Nephron (organoid): ENCODE measurements around the gene FBXO8.

ENCODE experiments used
- H3K27ac Mint-ChIP-seq, 3 experiments: 2 replicates each; pipeline ENCODE4 v1.8.0; 2020; ENCODE audit warnings: mixed read lengths in 3 of 3, mild to moderate bottlenecking in 2 of 3, moderate library complexity in 1 of 3
- H3K27me3 Mint-ChIP-seq: 2 replicates; pipeline ENCODE4 v1.8.0; 2021; ENCODE audit warnings: low read depth, mild to moderate bottlenecking, moderate library complexity, mixed read lengths
- H3K36me3 Mint-ChIP-seq: 2 replicates; pipeline ENCODE4 v1.8.0; 2020; ENCODE audit warnings: low read depth, mixed read lengths
- H3K4me1 Mint-ChIP-seq: 2 replicates; pipeline ENCODE4 v1.8.0; 2020; ENCODE audit warnings: mixed read lengths
- H3K4me3 Mint-ChIP-seq, 3 experiments: 2 replicates each; pipeline ENCODE4 v1.8.0; 2020; ENCODE audit warnings: mild to moderate bottlenecking in 3 of 3, mixed read lengths in 3 of 3, moderate library complexity in 2 of 3
- H3K9me3 Mint-ChIP-seq: 2 replicates; pipeline ENCODE4 v1.8.0; 2020; ENCODE audit warnings: mixed read lengths
- CTCF ChIP-seq, 3 experiments: fragments of 200-600 bp; sonication (generic); IDR thresholded peaks; one replicate each; pipeline ENCODE4 v1.5.0; 2021; ENCODE audit warnings: antibody characterized with exemption in 3 of 3; ENCODE audit not compliant: unreplicated experiment in 3 of 3

FBXO8 gene

GRCh38 chr4:174279433-174280155 lies 3.9 kb downstream of the FBXO8 start:
- Mint-ChIP-seq H3K4me3 (peak overlapping the region in 1 of 3 experiments; percentile 75), H3K36me3 (peaks cover 17% of the 10 kb centered on the region), H3K4me1 (peaks cover 24% of the 10 kb centered on the region), H3K27ac (no peak overlapping the region), H3K9me3 (peaks cover 5% of the 10 kb centered on the region), H3K27me3 (no peaks in the 10 kb centered on the region)
- TF ChIP-seq CTCF (IDR thresholded peaks at IDR 0.05; ENCODE audit: unreplicated experiment in 3 of 3): no peak

- no peaks in the 10 kb centered on the region for H3K27me3 Mint-ChIP-seq
- H3K4me1 Mint-ChIP-seq: peaks cover 20% of the 10 kb centered on the region
- no peak for TF ChIP-seq CTCF (IDR thresholded peaks at IDR 0.05; ENCODE audit: unreplicated experiment in 3 of 3)
- H3K27ac Mint-ChIP-seq: no peak overlapping the region
- no peak overlapping the region for H3K4me3 Mint-ChIP-seq
- H3K36me3 Mint-ChIP-seq: peaks cover 17% of the 10 kb centered on the region
- peaks cover 5% of the 10 kb centered on the region for H3K9me3 Mint-ChIP-seq
These were observed 5.0 kb downstream of the FBXO8 start for GRCh38 chr4:174278467-174278866.

GRCh38 chr4:174277433-174277832 lies 6.0 kb downstream of the FBXO8 start:
- peaks cover 13% of the 10 kb centered on the region for H3K4me1 Mint-ChIP-seq
- no peak for TF ChIP-seq CTCF (IDR thresholded peaks at IDR 0.05; ENCODE audit: unreplicated experiment in 3 of 3)
- peaks cover 17% of the 10 kb centered on the region for H3K36me3 Mint-ChIP-seq
- H3K9me3 Mint-ChIP-seq: peaks cover 5% of the 10 kb centered on the region
- H3K27me3 Mint-ChIP-seq: no peaks in the 10 kb centered on the region
- H3K4me3 Mint-ChIP-seq: no peak overlapping the region
- no peak overlapping the region for H3K27ac Mint-ChIP-seq

GRCh38 chr4:174275101-174275500 lies 8.4 kb downstream of the FBXO8 start:
- H3K36me3 Mint-ChIP-seq: peaks cover 12% of the 10 kb centered on the region
- no peak overlapping the region for H3K4me3 Mint-ChIP-seq
- no peaks in the 10 kb centered on the region for H3K4me1 Mint-ChIP-seq
- H3K9me3 Mint-ChIP-seq: peaks cover 5% of the 10 kb centered on the region
- no peak overlapping the region for H3K27ac Mint-ChIP-seq
- H3K27me3 Mint-ChIP-seq: no peaks in the 10 kb centered on the region
- no peak for TF ChIP-seq CTCF (IDR thresholded peaks at IDR 0.05; ENCODE audit: unreplicated experiment in 3 of 3)

- peaks cover 5% of the 10 kb centered on the region for H3K36me3 Mint-ChIP-seq
- H3K27ac Mint-ChIP-seq: no peak overlapping the region
- no peaks in the 10 kb centered on the region for H3K4me1 Mint-ChIP-seq
- H3K27me3 Mint-ChIP-seq: no peaks in the 10 kb centered on the region
- H3K9me3 Mint-ChIP-seq: peaks cover 4% of the 10 kb centered on the region
- H3K4me3 Mint-ChIP-seq: no peak overlapping the region
- TF ChIP-seq CTCF (IDR thresholded peaks at IDR 0.05; ENCODE audit: unreplicated experiment in 3 of 3): no peak
These were observed 9.0 kb downstream of the FBXO8 start for GRCh38 chr4:174274436-174274835.

- no peaks in the 10 kb centered on the region for H3K9me3 Mint-ChIP-seq
- H3K27ac Mint-ChIP-seq: no peak overlapping the region
- no peak for TF ChIP-seq CTCF (IDR thresholded peaks at IDR 0.05; ENCODE audit: unreplicated experiment in 3 of 3)
These were observed 9.5 kb downstream of the FBXO8 start for GRCh38 chr4:174273930-174274329.

More at GRCh38 chr4:174273930-174274329, 9.5 kb downstream of the FBXO8 start:
- Mint-ChIP-seq H3K4me3 (no peak overlapping the region), H3K27me3 (no peaks in the 10 kb centered on the region), H3K4me1 (no peaks in the 10 kb centered on the region), H3K36me3 (no peaks in the 10 kb centered on the region)
